Measurements from ENCODE around the gene MORC4.

- TF ChIP-seq, protein P1, sequence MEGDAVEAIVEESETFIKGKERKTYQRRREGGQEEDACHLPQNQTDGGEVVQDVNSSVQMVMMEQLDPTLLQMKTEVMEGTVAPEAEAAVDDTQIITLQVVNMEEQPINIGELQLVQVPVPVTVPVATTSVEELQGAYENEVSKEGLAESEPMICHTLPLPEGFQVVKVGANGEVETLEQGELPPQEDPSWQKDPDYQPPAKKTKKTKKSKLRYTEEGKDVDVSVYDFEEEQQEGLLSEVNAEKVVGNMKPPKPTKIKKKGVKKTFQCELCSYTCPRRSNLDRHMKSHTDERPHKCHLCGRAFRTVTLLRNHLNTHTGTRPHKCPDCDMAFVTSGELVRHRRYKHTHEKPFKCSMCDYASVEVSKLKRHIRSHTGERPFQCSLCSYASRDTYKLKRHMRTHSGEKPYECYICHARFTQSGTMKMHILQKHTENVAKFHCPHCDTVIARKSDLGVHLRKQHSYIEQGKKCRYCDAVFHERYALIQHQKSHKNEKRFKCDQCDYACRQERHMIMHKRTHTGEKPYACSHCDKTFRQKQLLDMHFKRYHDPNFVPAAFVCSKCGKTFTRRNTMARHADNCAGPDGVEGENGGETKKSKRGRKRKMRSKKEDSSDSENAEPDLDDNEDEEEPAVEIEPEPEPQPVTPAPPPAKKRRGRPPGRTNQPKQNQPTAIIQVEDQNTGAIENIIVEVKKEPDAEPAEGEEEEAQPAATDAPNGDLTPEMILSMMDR (IDR thresholded peaks at IDR 0.05; ENCODE audit: low read depth, low read length, poor library complexity, severe bottlenecking) = no peak
- no peak for TF ChIP-seq EZH2phosphoT487 (IDR thresholded peaks at IDR 0.05; ENCODE audit: borderline replicate concordance, low read length)
These were observed 68.1 kb downstream of the MORC4 start for GRCh38 chrX:106931831-106932491.

Data from DOHH2 (cell line).